BE2C (cell line): Measurements from ENCODE around the gene RBMS2.

Source experiments
- DNase-seq: peaks from one replicate; pipeline ENCODE4 v3.0.0-alpha.2; 2020
- H3K27me3 ChIP-seq: fragments of 250-450 bp; sonication (Bioruptor Pico); 2 replicates; pipeline ENCODE4 v1.5.1; 2020; ENCODE audit warnings: mild to moderate bottlenecking
- H3K36me3 ChIP-seq: fragments of 250-450 bp; sonication (Bioruptor Pico); 2 replicates; pipeline ENCODE4 v1.5.1; 2020; ENCODE audit warnings: mild to moderate bottlenecking
- H3K4me1 ChIP-seq: fragments of 250-450 bp; sonication (Bioruptor Pico); 2 replicates; pipeline ENCODE4 v1.5.1; 2020
- H3K4me3 ChIP-seq: 2 replicates; pipeline ENCODE4 v1.5.1; 2011; ENCODE audit warnings: low read depth, low read length
- H3K9me3 ChIP-seq: fragments of 250-450 bp; sonication (Bioruptor Pico); 2 replicates; pipeline ENCODE4 v1.5.1; 2020
- CTCF ChIP-seq: IDR thresholded peaks from 2 replicates; pipeline ENCODE4 v1.5.1; 2012; ENCODE audit warnings: mild to moderate bottlenecking, low read depth, low read length

RBMS2 gene

GRCh38 chr12:56645201-56645716 lies 123.6 kb downstream of the RBMS2 start:
- Histone ChIP-seq H3K27me3 (no peaks in the 10 kb centered on the region), H3K4me1 (no peaks in the 10 kb centered on the region), H3K9me3 (no peaks in the 10 kb centered on the region), H3K36me3 (peaks cover 47% of the 10 kb centered on the region), H3K4me3 (peak overlapping the region; percentile 100)
- no peak for TF ChIP-seq CTCF
- DNase-seq: no peak
